ENCODE measurements around the gene OR8B12.
"Not testable (repeated sequence)": the region's sequence is repeated elsewhere in the genome, so short reads cannot be mapped to it uniquely, and the experiment has no call there.

Gene OR8B12

GRCh38 chr11:124519850-124520549 lies 23.5 kb downstream of the OR8B12 start:
- no peak for DNase-seq (ENCODE audit: low spot score)

GRCh38 chr11:124518989-124519451 lies 24.4 kb downstream of the OR8B12 start:
- DNase-seq (ENCODE audit: low spot score) = peak; percentile 60

GRCh38 chr11:124517314-124517713 lies 26.1 kb downstream of the OR8B12 start:
- no peak for DNase-seq (ENCODE audit: low spot score)

- DNase-seq (ENCODE audit: low spot score) = not testable (repeated sequence)
These were observed 28.8 kb downstream of the OR8B12 start for GRCh38 chr11:124514675-124515074.

- DNase-seq (ENCODE audit: low spot score) = no peak
These were observed 29.3 kb downstream of the OR8B12 start for GRCh38 chr11:124514131-124514530.

GRCh38 chr11:124511745-124512144 lies 31.7 kb downstream of the OR8B12 start:
- DNase-seq (ENCODE audit: low spot score) = no peak

- no peak for DNase-seq (ENCODE audit: low spot score)
These were observed 33.2 kb downstream of the OR8B12 start for GRCh38 chr11:124510279-124510678.

- no peak for DNase-seq (ENCODE audit: low spot score)
These were observed 43.7 kb downstream of the OR8B12 start for GRCh38 chr11:124499711-124500110.

- DNase-seq (ENCODE audit: low spot score) = no peak
These were observed 50.3 kb downstream of the OR8B12 start for GRCh38 chr11:124493016-124493655.

Measured in Ammon's horn (tissue), 1 donor.